NOMO-1 treated with dmso at 0.1 percent for 144 hours (cell line): ENCODE data around the gene FCAMR.

ENCODE experiments used
- DNase-seq: peaks from one replicate; lab custom pipeline; 2025; ENCODE audit not compliant: unreplicated experiment; lab: John Stamatoyannopoulos, UW

The FCAMR gene

GRCh38 chr1:206911064-206911663 lies 59.1 kb downstream of the FCAMR start:
- DNase-seq, result no peak

- DNase-seq, result no peak
These were observed 60.4 kb downstream of the FCAMR start for GRCh38 chr1:206909883-206910318.

GRCh38 chr1:206909161-206909882 lies 60.9 kb downstream of the FCAMR start:
- DNase-seq, result no peak

GRCh38 chr1:206908038-206908437 lies 62.2 kb downstream of the FCAMR start:
- DNase-seq, result no peak
